ENCODE results near the gene USP22.
A peak's percentile ranks its signal among the peaks of the same experiment; 100 is the strongest.

USP22 gene

GRCh38 chr17:21049457-21049856, 6.6 kb upstream of the USP22 start:
- no peak for DNase-seq (ENCODE audit: low spot score)

GRCh38 chr17:21046216-21046615, 3.4 kb upstream of the USP22 start:
- DNase-seq (ENCODE audit: low spot score): no peak

GRCh38 chr17:21044971-21045370, 2.2 kb upstream of the USP22 start:
- no peak for DNase-seq (ENCODE audit: low spot score)

- DNase-seq (ENCODE audit: low spot score): peak; percentile 97
These were observed 753 bp upstream of the USP22 start for GRCh38 chr17:21043296-21044232.

GRCh38 chr17:21041741-21042457, 912 bp downstream of the USP22 start:
- peak; percentile 87 for DNase-seq (ENCODE audit: low spot score)

GRCh38 chr17:21039839-21040575, 2.8 kb downstream of the USP22 start:
- DNase-seq (ENCODE audit: low spot score): peak; percentile 23

GRCh38 chr17:21037117-21037803, 5.6 kb downstream of the USP22 start:
- DNase-seq (ENCODE audit: low spot score): no peak

GRCh38 chr17:21036361-21036881, 6.4 kb downstream of the USP22 start:
- no peak for DNase-seq (ENCODE audit: low spot score)

GRCh38 chr17:21035406-21035805, 7.4 kb downstream of the USP22 start:
- DNase-seq (ENCODE audit: low spot score): no peak

- no peak for DNase-seq (ENCODE audit: low spot score)
These were observed 8.2 kb downstream of the USP22 start for GRCh38 chr17:21034340-21035235.

- no peak for DNase-seq (ENCODE audit: low spot score)
These were observed 9.5 kb downstream of the USP22 start for GRCh38 chr17:21033350-21033749.

- DNase-seq (ENCODE audit: low spot score): no peak
These were observed 10.9 kb downstream of the USP22 start for GRCh38 chr17:21031756-21032396.

GRCh38 chr17:21030375-21030774, 12.4 kb downstream of the USP22 start:
- no peak for DNase-seq (ENCODE audit: low spot score)

- no peak for DNase-seq (ENCODE audit: low spot score)
These were observed 13.3 kb downstream of the USP22 start for GRCh38 chr17:21029515-21029914.

- DNase-seq (ENCODE audit: low spot score): peak; percentile 80
These were observed 13.8 kb downstream of the USP22 start for GRCh38 chr17:21029036-21029435.

- DNase-seq (ENCODE audit: low spot score): no peak
These were observed 14.6 kb downstream of the USP22 start for GRCh38 chr17:21028192-21028591.

- no peak for DNase-seq (ENCODE audit: low spot score)
These were observed 15.8 kb downstream of the USP22 start for GRCh38 chr17:21027031-21027430.

GRCh38 chr17:21025451-21025850, 17.4 kb downstream of the USP22 start:
- DNase-seq (ENCODE audit: low spot score): no peak

- no peak for DNase-seq (ENCODE audit: low spot score)
These were observed 18.8 kb downstream of the USP22 start for GRCh38 chr17:21024024-21024423.

- DNase-seq (ENCODE audit: low spot score): no peak
These were observed 21.5 kb downstream of the USP22 start for GRCh38 chr17:21021208-21021803.

Measured in GM03348 (cell line).